Measurements from ENCODE around the gene HIP1R.

- no peak for TF ChIP-seq MAZ (IDR thresholded peaks at IDR 0.05; ENCODE audit: borderline replicate concordance, low read depth, low read length)
- TF ChIP-seq CTCF (conservative IDR thresholded peaks at IDR 0.05; ENCODE audit: low read depth, low read length) = no peak
- no peak for TF ChIP-seq POLR2A (IDR thresholded peaks at IDR 0.05; ENCODE audit: low read depth, low read length)
- TF ChIP-seq USF2 (IDR thresholded peaks at IDR 0.05; ENCODE audit: low read depth, low read length) = no peak
- no peak for TF ChIP-seq RCOR1 (IDR thresholded peaks at IDR 0.05; ENCODE audit: insufficient replicate concordance, low read length)
- no peak for TF ChIP-seq FOS (IDR thresholded peaks at IDR 0.05; ENCODE audit: low read depth, low read length)
- no peak for TF ChIP-seq CEBPB (IDR thresholded peaks at IDR 0.05; ENCODE audit: low read depth, low read length)
- TF ChIP-seq MAFK (IDR thresholded peaks at IDR 0.05; ENCODE audit: low read depth, low read length) = no peak
- no peak for TF ChIP-seq CHD1 (IDR thresholded peaks at IDR 0.05; ENCODE audit: low read depth, low read length)
- TF ChIP-seq MXI1 (IDR thresholded peaks at IDR 0.05; ENCODE audit: borderline replicate concordance, low read depth, low read length) = no peak
- no peak for TF ChIP-seq RAD21 (IDR thresholded peaks at IDR 0.05; ENCODE audit: low read length)
Observed at GRCh38 chr12:122908915-122909314, 73.7 kb downstream of the HIP1R start.

Data from IMR-90 (cell line).